COR-L47 (cell line): ENCODE results near the gene SERINC3.
"Not testable (repeated sequence)": the region's sequence is repeated elsewhere in the genome, so short reads cannot be mapped to it uniquely, and the experiment has no call there.

Experiments used
- DNase-seq: peaks from one replicate; lab custom pipeline; 2025; lab: John Stamatoyannopoulos, UW

SERINC3 gene

DNA sequence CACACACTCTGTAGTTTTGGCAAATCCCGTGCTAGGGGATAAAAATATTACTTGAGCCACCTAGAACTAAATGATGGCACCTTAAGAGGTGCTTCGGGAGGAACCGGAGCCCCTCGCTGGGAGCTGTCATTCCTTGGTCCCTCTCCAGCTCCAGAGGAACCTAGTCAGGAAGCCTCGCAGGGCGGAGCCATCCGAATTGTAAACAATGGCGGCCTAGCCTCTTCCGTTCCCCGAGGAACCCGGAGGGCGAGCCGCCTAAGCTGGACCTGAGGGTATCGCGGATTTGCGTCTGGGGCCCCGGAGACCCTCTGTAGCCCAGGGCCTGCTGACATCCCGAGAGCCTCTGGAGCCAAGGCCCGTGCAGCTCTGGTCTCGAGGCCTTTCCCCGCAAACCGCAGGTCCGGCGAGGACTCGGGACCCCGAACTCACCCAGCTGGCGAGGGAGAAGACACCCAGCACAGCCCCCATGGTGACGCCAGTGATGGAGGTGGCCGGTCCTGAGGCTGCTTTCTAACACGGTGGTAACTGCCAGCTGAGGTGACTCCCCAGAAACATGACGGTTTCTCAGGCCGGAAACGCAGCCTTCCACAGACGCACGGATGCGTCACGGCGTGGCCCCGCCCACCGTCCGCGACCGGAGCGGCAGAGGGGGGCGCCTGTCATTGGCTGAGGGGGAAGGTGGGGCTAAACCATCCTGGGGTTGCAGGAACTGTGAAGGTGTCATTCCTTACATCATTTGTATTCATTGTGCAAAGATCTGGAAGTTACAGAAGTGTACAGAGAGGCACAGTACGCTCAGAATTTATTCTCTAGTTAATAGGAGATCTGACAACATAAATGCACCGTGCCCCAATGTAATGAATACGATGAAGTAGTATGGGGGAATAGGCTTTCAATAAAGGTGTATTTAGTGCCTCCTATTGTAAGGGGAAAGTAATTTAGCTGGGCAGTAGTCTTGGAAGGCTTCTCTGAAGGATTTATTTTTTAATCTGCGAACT is at the start of gene SERINC3:
Gene SERINC3 (minus strand): TSS at position 587 of the 998 bp plus-strand sequence. CDS start 119 bp downstream, at position 468.
- peak; percentile 89 for DNase-seq

DNA sequence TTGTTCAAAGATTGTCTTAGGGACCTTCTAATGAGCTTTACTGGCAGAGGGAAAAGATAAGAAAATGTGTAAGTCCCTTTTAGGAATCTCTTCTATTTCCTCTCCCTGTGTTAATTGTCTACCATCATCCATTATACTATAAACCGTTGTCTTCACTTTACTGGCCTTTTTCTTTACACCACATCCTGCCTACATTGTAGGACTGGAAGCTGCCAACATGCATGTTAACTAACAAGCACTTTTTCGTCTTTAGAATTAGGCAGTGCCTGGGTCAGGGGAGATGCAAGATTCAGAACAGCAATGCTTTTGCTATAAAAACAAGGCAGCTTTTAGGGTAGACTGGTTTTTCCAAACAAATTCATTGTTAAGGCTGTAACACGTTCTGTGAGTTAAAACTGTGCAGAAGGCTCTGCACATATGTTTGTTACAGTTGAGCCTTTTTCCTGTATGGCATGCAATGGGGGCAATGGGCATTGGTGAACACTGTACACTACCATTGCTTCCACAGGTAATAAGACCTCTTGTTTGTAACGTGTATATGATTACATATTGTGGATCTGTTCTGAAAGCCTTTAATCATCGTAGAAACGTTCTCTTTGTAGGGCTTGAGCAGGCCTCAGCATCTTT is 49.6 kb upstream of the SERINC3 start:
- no peak for DNase-seq

DNA sequence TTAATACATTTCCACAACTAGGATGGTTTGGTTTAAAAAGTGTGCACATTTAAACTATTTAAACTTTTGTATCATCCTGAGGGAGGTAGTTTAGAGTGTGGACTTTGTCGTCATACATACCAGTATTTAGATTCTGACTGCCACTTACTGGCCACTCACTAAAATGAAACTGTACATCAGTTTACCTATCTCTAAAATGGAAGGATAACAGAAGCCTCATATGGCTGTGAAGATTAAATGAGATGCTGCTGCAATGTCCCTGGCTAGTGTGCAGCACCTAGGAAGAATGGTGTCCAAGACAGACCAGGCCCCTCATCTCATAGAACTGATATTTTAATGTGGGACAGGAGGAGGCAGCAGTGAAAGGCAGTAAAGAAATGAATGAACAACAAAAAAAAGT is 48.5 kb upstream of the SERINC3 start:
- DNase-seq: no peak

DNA sequence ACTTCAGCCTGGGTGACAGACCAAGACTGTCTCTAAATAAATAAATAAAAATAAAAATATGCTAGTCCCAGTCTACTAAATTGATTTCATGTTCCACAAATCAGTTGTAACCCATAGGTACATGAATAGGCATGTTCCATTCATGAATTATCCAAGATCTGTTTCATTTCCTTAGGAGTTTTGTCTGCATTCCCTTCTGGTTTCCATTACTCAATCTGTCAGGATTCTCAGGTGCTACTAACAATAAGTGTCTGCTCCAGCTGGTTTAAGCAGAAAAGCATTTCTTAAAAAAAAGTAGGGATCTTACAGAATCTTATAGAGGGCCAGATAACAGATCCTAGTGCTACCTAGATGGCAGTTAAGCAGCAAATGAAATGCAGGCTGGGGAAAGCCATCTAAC is 44.9 kb upstream of the SERINC3 start:
- no peak for DNase-seq

DNA sequence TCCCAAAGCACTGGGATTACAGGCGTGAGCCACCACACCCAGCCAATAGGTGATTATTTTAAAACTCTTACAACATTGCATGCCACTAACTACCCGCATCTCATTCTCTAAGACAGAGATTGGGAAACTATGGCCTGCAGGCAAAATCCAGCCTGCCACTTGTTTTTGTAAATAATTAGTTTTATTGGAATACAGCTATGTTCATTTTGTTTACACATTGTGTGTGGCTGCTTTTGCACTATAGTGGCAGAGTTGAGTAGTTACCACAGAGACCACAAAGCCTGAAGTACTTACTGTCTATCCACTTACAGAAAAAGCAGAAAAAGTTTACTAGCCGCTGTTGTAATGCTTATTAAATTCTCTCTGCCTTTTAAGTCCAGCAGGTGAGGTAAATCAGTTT is 44.1 kb upstream of the SERINC3 start:
- DNase-seq: no peak

DNA sequence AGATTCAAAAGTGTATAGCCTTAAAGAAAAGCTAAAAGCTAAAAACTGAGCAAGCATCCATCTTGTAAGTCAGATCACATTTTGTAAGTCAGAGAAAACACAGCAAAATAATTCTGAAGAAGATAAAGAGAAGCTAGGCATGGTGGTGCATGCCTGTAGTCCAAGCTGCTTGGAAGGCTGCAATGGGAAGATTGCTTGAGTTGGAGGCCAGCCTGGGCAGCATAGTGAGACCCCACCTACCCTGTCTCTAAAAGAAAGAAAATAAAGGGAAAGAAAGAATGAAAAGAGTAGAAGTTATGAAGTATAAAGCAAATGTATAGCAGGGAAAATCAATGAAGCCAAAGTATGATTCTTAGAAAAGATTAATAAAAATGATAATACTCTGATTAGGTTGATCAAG is 40.0 kb upstream of the SERINC3 start:
- no peak for DNase-seq

DNA sequence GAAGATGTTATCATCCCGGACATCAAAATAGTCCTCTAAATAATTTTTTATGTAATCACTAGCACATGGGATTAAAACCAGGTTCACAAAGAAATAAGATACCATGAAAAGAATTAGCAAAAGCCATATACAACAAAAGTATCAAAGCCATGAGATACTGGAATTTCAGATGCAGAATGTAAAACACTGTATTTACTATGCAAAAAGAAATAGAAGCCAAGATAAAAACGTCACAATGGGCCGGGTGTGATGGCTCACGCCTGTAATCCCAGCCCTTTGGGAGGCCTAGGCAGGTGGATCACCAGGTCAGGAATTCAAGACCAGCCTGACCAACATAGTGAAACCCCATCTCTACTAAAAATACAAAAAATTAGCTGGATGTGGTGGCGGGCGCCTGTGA is 38.9 kb upstream of the SERINC3 start:
- DNase-seq: not testable (repeated sequence)

DNA sequence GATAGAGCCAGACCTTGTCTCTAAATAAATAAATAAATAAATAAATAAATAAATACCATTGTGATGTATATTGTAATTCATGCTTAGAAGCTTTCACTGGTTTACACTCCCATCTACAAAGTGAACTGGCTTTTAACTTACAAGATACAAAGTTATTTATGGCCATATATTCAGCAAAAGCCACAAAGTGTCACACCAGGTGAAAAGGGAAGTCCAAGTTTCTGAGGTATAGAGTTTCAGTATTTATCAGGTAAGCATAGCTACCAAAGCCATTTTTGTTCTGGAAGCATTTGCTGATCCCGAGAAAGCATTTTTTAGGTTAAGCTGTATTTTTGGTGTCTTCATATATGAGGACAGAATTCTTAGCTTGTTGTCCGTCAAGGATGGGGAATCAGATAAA is 38.4 kb upstream of the SERINC3 start:
- no peak for DNase-seq

DNA sequence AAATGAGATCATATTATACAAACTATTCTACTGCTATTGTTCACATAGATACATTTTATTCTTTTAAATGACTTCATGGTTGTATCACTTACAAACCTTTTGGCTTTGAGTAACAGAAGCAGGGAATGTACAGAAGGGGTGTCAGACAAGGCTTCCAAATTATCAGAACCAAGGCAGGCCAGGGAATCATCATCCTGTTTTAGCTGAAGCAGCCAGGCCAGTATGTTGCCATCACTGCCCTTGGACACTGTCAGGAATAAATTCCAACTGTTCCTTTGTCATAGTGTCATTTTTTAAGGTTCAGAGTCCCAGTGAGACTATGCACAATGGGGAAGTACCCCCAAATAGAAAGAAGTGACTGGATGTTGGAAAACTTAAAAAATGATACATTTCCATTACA is 37.4 kb upstream of the SERINC3 start:
- DNase-seq: no peak

DNA sequence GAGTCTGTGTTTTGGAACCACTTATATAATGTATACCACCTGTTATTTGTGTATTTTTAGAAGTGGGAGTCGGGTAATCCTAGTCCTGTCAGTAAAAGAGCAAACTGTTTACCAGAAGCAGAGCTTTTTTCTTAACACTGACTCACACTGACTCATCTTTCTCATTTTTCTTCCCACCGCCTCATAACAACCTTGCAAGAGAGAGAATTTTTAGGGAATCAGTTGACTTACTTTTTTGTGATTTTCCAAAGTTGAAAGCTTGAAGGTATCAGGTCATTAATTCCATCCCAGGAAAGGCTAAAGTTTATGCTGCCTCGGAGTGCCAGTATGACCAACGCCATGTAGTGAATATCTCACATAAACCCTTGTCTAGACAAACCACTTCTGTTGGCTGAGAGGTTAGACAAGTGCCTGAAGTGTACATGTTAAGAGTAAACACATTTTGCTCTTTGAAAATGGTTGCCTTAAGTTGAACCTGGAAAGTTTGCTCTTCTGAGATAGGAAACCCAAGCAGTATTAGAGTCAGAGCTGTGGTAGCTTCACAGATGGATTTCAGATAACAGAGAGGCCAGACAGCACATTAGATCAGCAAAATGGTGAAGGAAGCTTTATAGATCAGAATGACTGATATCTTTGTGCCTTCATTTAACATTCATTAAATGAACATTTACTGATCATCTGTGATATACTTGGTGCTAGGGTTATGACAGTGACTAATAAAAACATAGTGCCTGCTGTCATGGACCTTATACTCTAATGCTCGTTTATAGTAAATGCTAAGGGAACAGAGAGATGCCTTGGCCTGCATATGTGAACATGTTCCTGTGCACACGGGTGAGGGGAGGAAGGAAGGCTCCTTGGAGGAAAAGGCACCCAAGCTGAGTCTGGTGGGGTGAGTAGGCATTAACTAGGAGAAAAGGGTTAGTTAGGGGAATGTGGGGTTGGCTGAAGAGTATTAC is 31.4 kb upstream of the SERINC3 start:
- no peak for DNase-seq

DNA sequence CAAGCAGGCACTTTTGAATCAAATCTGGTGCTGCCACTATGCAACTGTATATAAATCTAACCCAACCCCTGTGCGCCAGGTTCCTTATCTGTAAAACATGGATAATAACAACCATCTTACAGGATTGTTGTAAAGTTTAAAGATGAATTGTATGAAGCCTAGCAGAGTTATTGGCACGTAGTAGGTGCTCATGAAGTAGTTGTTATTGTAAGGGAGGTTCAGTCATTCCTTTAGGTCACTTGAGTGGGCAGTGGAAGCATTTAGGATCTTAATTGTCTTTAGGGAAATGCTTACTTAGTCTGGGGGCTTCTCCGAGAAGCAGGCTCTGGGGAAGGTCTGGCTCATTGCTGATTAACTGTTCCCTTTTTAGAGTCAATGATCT is 30.7 kb upstream of the SERINC3 start:
- no peak for DNase-seq

DNA sequence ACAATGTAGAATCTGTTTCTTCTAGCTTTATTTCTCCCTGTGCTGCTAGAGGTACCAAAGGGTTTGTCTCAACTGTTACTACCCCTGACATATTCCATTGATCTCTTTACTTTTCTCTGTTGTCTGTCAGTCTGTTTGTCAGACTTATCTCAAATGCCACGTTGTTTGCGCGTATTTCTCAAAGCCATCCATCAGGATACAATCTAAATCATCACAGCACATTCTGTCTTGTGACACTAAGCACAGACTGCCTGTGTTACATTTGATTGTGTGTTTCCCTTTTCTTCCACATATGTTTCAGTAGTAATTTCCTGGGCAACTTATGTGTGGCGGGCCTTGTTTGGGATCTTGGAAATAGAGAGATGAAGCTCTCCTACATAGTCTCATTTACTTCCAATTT is 30.2 kb upstream of the SERINC3 start:
- no peak for DNase-seq

DNA sequence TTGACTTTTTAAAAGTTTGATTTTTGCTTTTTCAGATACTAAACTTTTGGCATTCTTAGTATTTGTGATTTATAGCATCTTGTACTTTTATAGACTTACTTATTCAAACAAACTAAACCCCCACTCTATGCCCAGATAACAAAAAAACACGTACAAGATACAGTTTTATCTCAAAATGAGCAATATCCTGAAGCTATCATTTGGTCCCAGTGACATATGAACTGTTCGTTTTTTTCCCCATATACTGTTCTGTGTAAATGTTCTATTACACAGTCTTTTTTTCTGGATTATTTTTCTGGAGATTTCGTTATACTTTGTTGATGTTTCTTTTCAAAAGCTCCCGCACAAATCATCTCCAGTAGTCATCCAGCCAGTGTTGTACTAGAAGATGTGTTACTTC is 27.3 kb upstream of the SERINC3 start:
- no peak for DNase-seq

DNA sequence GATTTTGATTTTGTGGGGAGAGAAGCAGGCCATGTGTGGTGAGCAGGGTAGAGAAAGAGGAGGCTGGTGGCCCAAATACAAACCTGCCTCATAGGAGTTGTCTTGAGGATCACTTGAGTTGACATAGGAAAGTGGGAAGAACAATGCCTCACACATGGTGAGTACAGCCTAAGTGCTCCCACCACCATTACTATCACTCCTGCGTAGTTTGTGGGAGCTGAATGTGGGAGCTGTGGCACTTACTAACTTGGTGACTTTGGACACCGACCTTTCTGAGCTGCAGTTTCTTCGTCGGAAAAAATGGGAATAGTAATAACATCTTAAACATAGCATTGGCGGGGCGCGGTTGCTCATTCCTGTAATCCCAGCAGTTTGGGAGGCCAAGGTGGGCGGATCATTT is 25.5 kb upstream of the SERINC3 start:
- no peak for DNase-seq

DNA sequence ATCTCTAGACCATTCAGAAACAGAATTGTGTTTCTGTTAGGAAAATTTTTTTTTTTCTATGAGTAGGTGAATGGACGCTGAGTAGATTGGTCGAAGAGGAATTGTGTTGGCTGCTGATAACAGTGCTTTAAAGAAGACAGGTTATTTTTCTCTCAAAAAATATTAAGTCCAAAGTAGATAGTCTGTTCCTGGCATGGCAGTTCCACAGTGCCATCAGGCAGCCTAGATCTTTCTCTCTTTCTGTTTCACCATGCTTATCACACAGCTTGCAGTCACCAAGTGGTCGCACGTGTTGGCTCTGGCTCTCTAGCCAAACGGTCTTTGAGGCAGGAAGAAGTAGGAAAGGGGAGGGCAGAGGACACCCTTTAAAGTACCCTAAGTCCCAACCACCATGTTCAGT is 22.4 kb upstream of the SERINC3 start:
- no peak for DNase-seq

DNA sequence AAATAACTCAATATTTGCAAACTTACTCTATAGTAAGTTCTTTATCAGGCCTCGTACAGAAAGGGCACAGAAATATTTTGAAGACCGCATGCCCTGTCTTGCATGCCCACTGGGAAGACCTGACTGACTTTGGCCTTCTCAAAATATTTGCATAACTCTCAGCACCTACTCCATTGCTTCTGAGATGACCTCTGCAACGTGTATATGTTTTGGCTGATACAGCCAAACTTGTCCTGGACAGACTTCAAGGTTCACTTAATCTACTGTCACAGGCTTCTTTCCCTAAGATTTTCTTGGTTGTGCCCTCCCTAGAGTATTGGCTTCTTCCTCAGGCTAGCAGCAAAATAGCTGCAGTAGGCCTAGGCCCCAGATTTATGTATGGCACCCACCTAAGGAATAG is 21.5 kb upstream of the SERINC3 start:
- no peak for DNase-seq

DNA sequence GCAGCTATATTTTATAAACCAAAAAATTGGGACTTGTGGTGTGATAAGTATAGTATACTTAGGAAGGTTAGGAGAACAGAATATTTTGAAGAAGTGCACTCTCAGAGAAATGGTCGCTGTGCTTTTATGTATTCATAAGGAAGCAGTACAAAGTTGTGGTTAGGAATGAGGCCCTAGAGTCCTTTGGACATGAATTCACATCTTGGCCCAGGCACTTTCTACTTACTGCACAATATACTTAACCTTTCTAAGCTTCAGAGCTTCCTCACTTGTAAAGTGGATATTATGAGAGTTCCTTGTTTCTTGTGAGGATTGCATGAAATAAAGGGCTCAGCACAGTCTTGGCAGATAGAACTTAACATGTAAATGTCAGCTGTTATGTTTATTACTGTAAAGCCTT is 21.0 kb upstream of the SERINC3 start:
- DNase-seq: no peak

DNA sequence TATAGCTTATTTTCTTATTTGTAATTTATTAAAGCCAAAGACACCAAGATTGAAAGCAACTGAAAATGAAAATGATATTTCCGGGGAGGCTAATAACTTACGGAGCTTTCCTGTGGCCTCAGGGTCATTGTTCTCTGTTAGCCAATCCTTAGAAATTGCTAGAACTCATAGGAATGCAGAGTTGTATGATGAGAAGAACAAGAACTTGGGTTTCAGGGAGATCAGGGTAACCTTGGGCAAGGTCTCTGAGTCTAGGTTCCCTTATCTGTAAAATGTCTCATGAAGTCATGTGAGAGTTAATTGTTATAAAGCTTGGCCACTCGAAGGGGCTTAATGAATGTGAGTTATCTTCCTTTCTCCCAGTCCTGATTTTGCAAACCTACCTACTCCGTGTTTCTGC is 20.1 kb upstream of the SERINC3 start:
- DNase-seq: no peak

DNA sequence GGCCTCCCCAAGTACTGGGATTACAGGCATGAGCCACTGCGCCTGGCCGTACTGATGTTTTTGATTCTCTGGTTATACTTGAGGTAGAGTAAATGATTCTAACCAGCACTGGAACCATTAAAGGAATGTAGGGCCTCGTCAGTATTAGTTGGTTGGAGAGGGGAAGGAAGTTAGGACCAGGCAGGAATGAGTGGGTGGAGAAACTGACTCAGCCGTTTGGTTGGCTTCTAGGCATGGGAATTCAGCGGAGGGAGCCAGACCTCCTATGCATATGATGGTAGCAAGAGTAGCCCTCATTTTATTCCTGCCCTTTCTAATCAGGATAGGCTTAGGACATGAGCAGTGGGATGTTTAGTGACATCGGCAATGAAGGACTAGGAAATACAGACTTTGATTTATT is 19.0 kb upstream of the SERINC3 start:
- no peak for DNase-seq

DNA sequence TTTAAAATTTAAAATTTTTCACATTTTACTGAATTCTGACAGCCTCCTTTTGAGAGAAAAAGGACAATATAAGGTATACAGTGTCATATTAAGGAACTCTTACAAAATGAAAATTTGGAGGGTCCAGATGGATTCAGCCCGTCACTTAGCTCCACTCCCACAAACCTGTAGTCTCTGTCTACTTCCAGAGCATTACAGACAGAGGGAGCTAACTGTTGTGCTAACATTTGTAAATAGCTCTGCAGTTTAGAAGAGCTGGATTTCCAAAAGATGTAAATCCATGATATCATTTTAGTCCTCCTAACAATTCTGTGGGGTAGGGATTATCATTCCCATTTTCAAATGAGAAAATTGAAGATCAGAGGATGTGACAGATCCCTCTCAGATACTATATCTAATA is 16.1 kb upstream of the SERINC3 start:
- no peak for DNase-seq

DNA sequence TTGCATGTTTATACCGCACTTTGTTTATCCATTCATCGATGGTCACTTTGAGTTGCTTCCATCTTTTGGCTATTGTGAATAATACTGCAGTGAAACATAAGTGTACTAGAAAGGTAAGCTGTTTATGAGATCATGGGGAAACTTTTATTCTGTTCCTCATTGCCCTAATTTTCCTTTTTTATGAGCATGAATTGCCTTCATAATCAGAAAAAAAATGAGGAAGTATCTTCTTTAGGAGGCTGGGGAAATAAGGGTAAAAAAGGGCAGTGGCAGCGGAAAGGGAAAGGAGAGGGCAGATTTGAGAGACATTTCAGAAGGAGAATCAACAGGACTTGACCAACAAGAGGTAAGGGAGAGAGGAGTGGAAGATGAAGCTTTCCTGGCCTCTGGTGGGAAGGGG is 14.3 kb upstream of the SERINC3 start:
- no peak for DNase-seq

DNA sequence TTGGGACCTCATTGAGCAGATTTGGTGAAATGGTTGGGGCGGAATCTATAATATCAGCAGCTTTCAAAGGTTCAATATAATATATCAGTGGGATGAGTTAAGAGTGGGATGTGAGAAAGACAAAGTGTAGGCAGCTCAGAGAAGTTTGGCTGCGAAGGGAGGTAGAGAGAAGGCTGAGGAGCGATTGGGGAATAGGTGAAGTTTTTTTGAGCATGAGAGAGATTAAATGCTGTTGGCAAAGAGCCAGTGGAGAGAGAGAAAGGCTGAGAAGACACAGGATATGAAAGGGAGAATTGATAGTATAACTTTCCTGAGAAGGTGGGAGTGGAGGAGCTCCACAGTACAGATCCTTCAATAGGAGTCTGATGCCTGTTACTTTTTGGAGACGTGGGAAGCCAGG is 12.1 kb upstream of the SERINC3 start:
- no peak for DNase-seq
